DOHH2 (cell line): ENCODE results near the gene FBN3.

Experiments
- EZH2phosphoT487 ChIP-seq: fragments of 200-600 bp; sonication (generic); IDR thresholded peaks from 2 replicates; pipeline ENCODE4 v1.6.1; 2017; ENCODE audit warnings: borderline replicate concordance, mild to moderate bottlenecking, antibody characterized with exemption, low read length, moderate library complexity, mixed read lengths
- TF ChIP-seq, protein P1 (sequence below): fragments of 200-600 bp; sonication (generic); IDR thresholded peaks from one replicate; pipeline ENCODE4 v1.5.1; 2014; ENCODE audit warnings: antibody characterized with exemption, mild to moderate bottlenecking, low read depth, low read length; ENCODE audit not compliant: poor library complexity, severe bottlenecking

DNA sequence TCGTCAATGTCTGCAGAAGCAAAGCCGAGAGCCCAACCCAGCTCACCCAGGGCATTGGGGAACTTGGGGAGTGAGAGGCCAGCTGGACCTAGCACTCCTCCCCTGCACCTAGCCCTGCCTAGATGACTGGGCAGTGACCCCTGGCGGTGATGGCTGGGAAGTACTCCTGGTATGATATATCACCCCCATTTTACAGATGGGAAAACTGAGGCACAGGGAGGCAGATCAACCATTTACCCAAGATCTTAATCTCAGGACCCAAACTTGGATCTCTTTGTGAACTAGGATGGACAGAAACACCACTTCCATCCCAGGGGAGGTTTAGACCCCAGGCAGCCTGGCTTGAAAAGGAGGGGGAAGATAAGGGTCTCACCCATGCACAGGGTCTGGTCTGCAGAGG is 53.3 kb downstream of the FBN3 start:
- TF ChIP-seq, protein P1, sequence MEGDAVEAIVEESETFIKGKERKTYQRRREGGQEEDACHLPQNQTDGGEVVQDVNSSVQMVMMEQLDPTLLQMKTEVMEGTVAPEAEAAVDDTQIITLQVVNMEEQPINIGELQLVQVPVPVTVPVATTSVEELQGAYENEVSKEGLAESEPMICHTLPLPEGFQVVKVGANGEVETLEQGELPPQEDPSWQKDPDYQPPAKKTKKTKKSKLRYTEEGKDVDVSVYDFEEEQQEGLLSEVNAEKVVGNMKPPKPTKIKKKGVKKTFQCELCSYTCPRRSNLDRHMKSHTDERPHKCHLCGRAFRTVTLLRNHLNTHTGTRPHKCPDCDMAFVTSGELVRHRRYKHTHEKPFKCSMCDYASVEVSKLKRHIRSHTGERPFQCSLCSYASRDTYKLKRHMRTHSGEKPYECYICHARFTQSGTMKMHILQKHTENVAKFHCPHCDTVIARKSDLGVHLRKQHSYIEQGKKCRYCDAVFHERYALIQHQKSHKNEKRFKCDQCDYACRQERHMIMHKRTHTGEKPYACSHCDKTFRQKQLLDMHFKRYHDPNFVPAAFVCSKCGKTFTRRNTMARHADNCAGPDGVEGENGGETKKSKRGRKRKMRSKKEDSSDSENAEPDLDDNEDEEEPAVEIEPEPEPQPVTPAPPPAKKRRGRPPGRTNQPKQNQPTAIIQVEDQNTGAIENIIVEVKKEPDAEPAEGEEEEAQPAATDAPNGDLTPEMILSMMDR = no peak
- TF ChIP-seq EZH2phosphoT487 = no peak
